Measurements from ENCODE around the gene GDF15.

DNA sequence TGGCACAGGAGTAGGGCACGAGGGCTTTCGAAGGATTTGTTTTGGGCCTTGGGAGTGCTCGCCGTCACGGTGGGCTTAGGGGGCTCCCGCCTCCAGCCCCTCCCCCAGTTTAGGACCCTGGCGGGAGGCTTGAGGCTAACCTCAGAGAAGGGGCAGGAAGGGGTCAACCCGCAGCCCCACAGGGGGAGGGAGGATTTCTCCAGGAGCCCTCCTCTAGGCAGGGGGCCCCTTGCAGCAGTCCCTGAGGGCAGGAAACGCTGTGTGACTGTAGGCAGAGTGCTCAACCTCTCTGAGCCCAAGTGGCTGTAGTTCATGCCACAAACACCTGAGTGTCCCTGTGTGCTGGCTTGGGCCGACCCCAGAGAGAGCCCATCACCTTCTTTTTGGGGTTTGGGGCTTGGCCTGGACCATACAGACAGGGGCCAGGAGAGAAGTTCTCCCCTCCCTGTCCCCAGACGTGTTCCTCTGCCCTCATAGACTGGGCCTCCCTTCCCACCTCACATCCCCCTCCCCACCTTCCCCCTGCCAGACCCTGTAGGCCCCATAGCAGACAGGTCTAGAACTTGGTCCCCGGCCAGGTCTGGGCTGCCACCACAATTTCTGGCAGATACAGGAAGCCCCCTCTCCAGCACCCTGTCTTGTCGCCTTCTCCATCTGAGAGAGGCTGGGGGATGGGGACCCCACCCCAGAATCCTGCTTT, 43.9 kb downstream of the GDF15 start:
- TF ChIP-seq, protein P1, sequence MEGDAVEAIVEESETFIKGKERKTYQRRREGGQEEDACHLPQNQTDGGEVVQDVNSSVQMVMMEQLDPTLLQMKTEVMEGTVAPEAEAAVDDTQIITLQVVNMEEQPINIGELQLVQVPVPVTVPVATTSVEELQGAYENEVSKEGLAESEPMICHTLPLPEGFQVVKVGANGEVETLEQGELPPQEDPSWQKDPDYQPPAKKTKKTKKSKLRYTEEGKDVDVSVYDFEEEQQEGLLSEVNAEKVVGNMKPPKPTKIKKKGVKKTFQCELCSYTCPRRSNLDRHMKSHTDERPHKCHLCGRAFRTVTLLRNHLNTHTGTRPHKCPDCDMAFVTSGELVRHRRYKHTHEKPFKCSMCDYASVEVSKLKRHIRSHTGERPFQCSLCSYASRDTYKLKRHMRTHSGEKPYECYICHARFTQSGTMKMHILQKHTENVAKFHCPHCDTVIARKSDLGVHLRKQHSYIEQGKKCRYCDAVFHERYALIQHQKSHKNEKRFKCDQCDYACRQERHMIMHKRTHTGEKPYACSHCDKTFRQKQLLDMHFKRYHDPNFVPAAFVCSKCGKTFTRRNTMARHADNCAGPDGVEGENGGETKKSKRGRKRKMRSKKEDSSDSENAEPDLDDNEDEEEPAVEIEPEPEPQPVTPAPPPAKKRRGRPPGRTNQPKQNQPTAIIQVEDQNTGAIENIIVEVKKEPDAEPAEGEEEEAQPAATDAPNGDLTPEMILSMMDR (conservative IDR thresholded peaks at IDR 0.05; ENCODE audit: low read length), result no peak
- no peak for TF ChIP-seq EZH2phosphoT487 (IDR thresholded peaks at IDR 0.05; ENCODE audit: borderline replicate concordance, low read depth, low read length)

Data from OCI-LY7 (cell line).